GM13976 (cell line): Measurements from ENCODE around the gene CCNL2.
A peak's percentile ranks its signal among the peaks of the same experiment; 100 is the strongest.

Experiments used
- DNase-seq: peaks from one replicate; pipeline ENCODE4 v3.0.0; 2012; ENCODE audit warnings: low spot score
- CTCF ChIP-seq: IDR thresholded peaks from 2 replicates; pipeline ENCODE4 v1.5.1; 2012; ENCODE audit warnings: borderline replicate concordance, mild to moderate bottlenecking; ENCODE audit not compliant: insufficient read depth; ENCODE audit errors: extremely low read depth, missing control alignments, control extremely low read depth
- in situ Hi-C: fragments of 300-500 bp; cut with MboI; formaldehyde crosslinking; loops from one replicate; pipeline ENCODE4 v1.12.0; 2022; ENCODE audit warnings: low sequenced_read_pairs, mixed read lengths, inconsistent platforms; ENCODE audit not compliant: unreplicated experiment

The CCNL2 gene

GRCh38 chr1:1355416-1355815 lies 43.7 kb downstream of the CCNL2 start:
- DNase-seq: peak; percentile 67
- in situ Hi-C loops: no loop called here
- TF ChIP-seq CTCF: no peak

GRCh38 chr1:1354271-1355247 lies 44.6 kb downstream of the CCNL2 start:
- in situ Hi-C loops: no loop called here
- no peak for DNase-seq
- TF ChIP-seq CTCF: no peak

- DNase-seq: no peak
- in situ Hi-C loops: no loop called here
- TF ChIP-seq CTCF: no peak
Measured at GRCh38 chr1:1353389-1354151, 45.6 kb downstream of the CCNL2 start.

GRCh38 chr1:1352786-1353388 lies 46.2 kb downstream of the CCNL2 start:
- in situ Hi-C loops: no loop called here
- DNase-seq: no peak
- no peak for TF ChIP-seq CTCF

- DNase-seq: no peak
- in situ Hi-C loops: no loop called here
- TF ChIP-seq CTCF: no peak
Measured at GRCh38 chr1:1351511-1352427, 47.4 kb downstream of the CCNL2 start.
